Panc1 (cell line): ENCODE data around the gene ZNF554. TPM values are rescaled to one million over a fixed set of nuclear protein-coding genes. Genes with fewer than 3 reads are reported as not detected.

Experiments
- ATAC-seq: fragments of 200-7000 bp; cut with Tn5 transposase; 2 replicates; pipeline ENCODE4 v1.9.1; 2020; ENCODE audit warnings: mild to moderate bottlenecking, moderate library complexity
- BruUV-seq: library from RNA; stranded (reverse); fragments of 400-500 nt; replicated peaks from 2 replicates; lab custom pipeline; 2021; lab: Mats Ljungman, UMichigan
- CTCF ChIA-PET: fragments of 300-600 bp; sonication (Branson Sonifier 250); formaldehyde crosslinking; loops from one replicate; lab custom pipeline; 2022; ENCODE audit warnings: antibody characterized with exemption; lab: Charles Lee
- POLR2A ChIA-PET: fragments of 300-600 bp; sonication (Branson Sonifier 250); formaldehyde crosslinking; loops from one replicate; lab custom pipeline; 2022; ENCODE audit warnings: antibody characterized with exemption; lab: Charles Lee
- DNase-seq: peaks from one replicate; pipeline ENCODE4 v3.0.0-alpha.2; 2010; ENCODE audit warnings: low read depth, low spot score
- H3K27ac ChIP-seq: 2 replicates; pipeline ENCODE4 v1.5.1; 2011; ENCODE audit warnings: mild to moderate bottlenecking, low read length, inconsistent platforms
- H3K27me3 ChIP-seq: fragments of 200-500 bp; sonication (Bioruptor generic); 2 replicates; pipeline ENCODE4 v1.6.0; 2014; ENCODE audit warnings: low read length, inconsistent platforms; ENCODE audit not compliant: control insufficient read depth, insufficient read depth
- H3K36me3 ChIP-seq: fragments of 200-500 bp; sonication (Bioruptor generic); 2 replicates; pipeline ENCODE4 v1.5.1; 2014; ENCODE audit warnings: inconsistent platforms, mild to moderate bottlenecking, low read length, moderate library complexity; ENCODE audit not compliant: control insufficient read depth, insufficient read depth
- H3K4me1 ChIP-seq: 2 replicates; pipeline ENCODE4 v1.5.1; 2011; ENCODE audit warnings: inconsistent platforms, mild to moderate bottlenecking, low read length, moderate library complexity; ENCODE audit not compliant: control insufficient read depth, insufficient read depth
- H3K4me3 ChIP-seq, 2 experiments: 2 replicates each; pipeline ENCODE4 v1.5.1; 2011 to 2012; ENCODE audit warnings: low read depth in 2 of 2, low read length in 2 of 2, mild to moderate bottlenecking in 2 of 2, inconsistent platforms in 1 of 2, moderate library complexity in 1 of 2
- H3K9me3 ChIP-seq: fragments of 200-500 bp; sonication (Bioruptor generic); 2 replicates; pipeline ENCODE4 v1.5.1; 2014; ENCODE audit warnings: low read depth, mild to moderate bottlenecking, inconsistent platforms, low read length, moderate library complexity; ENCODE audit not compliant: control insufficient read depth, insufficient read depth
- POLR2AphosphoS5 ChIP-seq: IDR thresholded peaks from 2 replicates; pipeline ENCODE4 v1.6.1; 2012; ENCODE audit warnings: mild to moderate bottlenecking, low read depth, low read length, moderate library complexity
- SIN3A ChIP-seq: IDR thresholded peaks from 2 replicates; pipeline ENCODE4 v1.6.1; 2012; ENCODE audit warnings: low read depth, mild to moderate bottlenecking, low read length, moderate library complexity, borderline replicate concordance; ENCODE audit not compliant: insufficient read depth
- TCF7L2 ChIP-seq: IDR thresholded peaks from 2 replicates; pipeline ENCODE4 v1.6.1; 2011; ENCODE audit warnings: mild to moderate bottlenecking, low read depth, low read length, inconsistent platforms
- in situ Hi-C: cut with HindIII; loops from 2 replicates; pipeline ENCODE4 v1.10.0; 2016; ENCODE audit warnings: low sequenced_read_pairs, low pct_unique_long_range_greater_than_20kb
- intact Hi-C: fragments of 100-400 bp; cut with micrococcal nuclease; formaldehyde crosslinking; loops from one replicate; pipeline ENCODE4 v1.10.0; 2022; ENCODE audit not compliant: unreplicated experiment
- total RNA-seq: library from RNA; stranded (reverse); gene quantifications from one replicate; pipeline ENCODE4 v1.2.1, GENCODE V29; 2021; ENCODE audit not compliant: unreplicated experiment
- TF ChIP-seq, protein P1 (sequence below), 2 experiments: IDR thresholded peaks; 2 replicates each; pipeline ENCODE4 v1.6.1; 2011 to 2012; ENCODE audit warnings: low read depth in 2 of 2, control low read depth in 1 of 2, low read length in 1 of 2, mild to moderate bottlenecking in 1 of 2, moderate library complexity in 1 of 2; ENCODE audit not compliant: insufficient read depth in 1 of 2
- TF ChIP-seq, protein P2 (sequence below): fragments of 450-650 bp; IDR thresholded peaks from 2 replicates; pipeline ENCODE4 v1.5.1; 2017; ENCODE audit warnings: mild to moderate bottlenecking

ZNF554 gene
- total RNA-seq, 1 experiment from 2014 or later, result 1.5 TPM

DNA sequence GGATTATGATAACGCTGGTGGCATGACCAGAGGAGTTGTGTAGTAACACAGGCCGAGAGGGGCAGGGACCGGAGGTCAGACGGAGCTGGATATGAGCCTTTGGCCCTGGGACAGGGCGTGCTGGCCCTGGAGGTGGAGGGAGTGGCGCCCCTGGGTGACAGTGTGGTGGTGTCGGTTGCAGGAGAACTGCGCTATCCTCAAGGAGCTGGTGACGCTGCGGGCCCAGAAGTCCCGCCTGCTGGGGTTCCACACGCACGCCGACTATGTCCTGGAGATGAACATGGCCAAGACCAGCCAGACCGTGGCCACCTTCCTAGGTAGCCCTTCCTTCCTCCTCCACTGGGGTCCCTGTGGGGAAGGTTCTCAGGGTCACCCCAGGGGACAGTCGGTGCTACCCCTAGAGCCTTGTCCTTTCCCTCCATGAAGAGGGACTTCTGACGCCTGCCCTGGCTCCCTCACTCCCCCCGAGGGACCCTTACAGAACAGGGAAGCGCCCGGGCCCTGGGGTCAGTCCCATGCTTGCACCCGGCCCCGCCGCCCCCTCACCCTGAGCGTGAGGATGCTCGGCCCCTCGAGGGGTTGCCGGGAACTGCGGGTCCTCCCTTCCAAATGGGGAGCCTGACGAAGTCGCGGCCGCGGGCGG, 12.8 kb upstream of the ZNF554 start:
- no TSS peak for BruUV-seq
- no peak for ATAC-seq
- POLR2A ChIA-PET, result no interaction called here
- H3K36me3 ChIP-seq, result no peaks in the 10 kb centered on the region
- no peak overlapping the region for H3K4me3 ChIP-seq
- DNase-seq, result no peak
- H3K27me3 ChIP-seq, result no peaks in the 10 kb centered on the region
- no peaks in the 10 kb centered on the region for H3K4me1 ChIP-seq
- CTCF ChIA-PET, result no interaction called here
- no peaks in the 10 kb centered on the region for H3K9me3 ChIP-seq
- intact Hi-C loops, result no loop called here
- in situ Hi-C loops, result no loop called here
- TF ChIP-seq POLR2AphosphoS5, result no peak
- no peak for TF ChIP-seq SIN3A
- no peak for TF ChIP-seq TCF7L2
- TF ChIP-seq, protein P1, sequence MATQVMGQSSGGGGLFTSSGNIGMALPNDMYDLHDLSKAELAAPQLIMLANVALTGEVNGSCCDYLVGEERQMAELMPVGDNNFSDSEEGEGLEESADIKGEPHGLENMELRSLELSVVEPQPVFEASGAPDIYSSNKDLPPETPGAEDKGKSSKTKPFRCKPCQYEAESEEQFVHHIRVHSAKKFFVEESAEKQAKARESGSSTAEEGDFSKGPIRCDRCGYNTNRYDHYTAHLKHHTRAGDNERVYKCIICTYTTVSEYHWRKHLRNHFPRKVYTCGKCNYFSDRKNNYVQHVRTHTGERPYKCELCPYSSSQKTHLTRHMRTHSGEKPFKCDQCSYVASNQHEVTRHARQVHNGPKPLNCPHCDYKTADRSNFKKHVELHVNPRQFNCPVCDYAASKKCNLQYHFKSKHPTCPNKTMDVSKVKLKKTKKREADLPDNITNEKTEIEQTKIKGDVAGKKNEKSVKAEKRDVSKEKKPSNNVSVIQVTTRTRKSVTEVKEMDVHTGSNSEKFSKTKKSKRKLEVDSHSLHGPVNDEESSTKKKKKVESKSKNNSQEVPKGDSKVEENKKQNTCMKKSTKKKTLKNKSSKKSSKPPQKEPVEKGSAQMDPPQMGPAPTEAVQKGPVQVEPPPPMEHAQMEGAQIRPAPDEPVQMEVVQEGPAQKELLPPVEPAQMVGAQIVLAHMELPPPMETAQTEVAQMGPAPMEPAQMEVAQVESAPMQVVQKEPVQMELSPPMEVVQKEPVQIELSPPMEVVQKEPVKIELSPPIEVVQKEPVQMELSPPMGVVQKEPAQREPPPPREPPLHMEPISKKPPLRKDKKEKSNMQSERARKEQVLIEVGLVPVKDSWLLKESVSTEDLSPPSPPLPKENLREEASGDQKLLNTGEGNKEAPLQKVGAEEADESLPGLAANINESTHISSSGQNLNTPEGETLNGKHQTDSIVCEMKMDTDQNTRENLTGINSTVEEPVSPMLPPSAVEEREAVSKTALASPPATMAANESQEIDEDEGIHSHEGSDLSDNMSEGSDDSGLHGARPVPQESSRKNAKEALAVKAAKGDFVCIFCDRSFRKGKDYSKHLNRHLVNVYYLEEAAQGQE (IDR thresholded peaks at IDR 0.05; ENCODE audit: insufficient read depth in 1 of 2, low read depth in 2 of 2, low read length in 1 of 2), result no peak
- TF ChIP-seq, protein P2, sequence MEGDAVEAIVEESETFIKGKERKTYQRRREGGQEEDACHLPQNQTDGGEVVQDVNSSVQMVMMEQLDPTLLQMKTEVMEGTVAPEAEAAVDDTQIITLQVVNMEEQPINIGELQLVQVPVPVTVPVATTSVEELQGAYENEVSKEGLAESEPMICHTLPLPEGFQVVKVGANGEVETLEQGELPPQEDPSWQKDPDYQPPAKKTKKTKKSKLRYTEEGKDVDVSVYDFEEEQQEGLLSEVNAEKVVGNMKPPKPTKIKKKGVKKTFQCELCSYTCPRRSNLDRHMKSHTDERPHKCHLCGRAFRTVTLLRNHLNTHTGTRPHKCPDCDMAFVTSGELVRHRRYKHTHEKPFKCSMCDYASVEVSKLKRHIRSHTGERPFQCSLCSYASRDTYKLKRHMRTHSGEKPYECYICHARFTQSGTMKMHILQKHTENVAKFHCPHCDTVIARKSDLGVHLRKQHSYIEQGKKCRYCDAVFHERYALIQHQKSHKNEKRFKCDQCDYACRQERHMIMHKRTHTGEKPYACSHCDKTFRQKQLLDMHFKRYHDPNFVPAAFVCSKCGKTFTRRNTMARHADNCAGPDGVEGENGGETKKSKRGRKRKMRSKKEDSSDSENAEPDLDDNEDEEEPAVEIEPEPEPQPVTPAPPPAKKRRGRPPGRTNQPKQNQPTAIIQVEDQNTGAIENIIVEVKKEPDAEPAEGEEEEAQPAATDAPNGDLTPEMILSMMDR, result no peak
- H3K27ac ChIP-seq, result no peak overlapping the region

DNA sequence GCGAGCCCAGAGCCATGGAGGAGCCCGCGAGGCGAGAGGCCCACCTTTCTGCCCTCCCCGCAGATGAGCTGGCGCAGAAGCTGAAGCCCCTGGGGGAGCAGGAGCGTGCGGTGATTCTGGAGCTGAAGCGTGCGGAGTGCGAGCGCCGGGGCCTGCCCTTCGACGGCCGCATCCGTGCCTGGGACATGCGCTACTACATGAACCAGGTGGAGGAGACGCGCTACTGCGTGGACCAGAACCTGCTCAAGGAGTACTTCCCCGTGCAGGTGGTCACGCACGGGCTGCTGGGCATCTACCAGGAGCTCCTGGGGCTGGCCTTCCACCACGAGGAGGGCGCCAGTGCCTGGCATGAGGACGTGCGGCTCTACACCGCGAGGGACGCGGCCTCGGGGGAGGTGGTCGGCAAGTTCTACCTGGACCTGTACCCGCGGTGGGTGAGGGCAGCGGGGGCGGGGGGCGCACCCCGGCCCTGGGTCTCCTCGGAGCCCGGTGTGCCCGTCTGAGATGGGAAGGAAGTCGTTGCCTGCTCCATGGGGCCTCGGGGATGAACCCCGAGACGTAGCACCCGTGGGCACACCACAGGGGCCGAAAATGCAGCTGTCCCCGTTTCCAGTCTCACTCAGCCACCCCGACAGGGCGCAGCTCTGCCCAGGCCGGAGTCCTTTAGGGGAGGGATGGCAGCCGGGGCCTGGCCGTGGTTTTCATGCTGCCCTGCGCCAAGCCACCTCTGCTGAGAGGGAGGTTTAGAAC, 12.1 kb upstream of the ZNF554 start:
- Histone ChIP-seq H3K36me3 (no peaks in the 10 kb centered on the region), H3K27me3 (no peaks in the 10 kb centered on the region), H3K4me1 (no peaks in the 10 kb centered on the region), H3K4me3 (no peak overlapping the region), H3K27ac (no peak overlapping the region), H3K9me3 (no peaks in the 10 kb centered on the region)
- TF ChIP-seq, protein P2, result no peak
- no peak for TF ChIP-seq POLR2AphosphoS5
- no peak for TF ChIP-seq TCF7L2
- TF ChIP-seq, protein P1 (IDR thresholded peaks at IDR 0.05; ENCODE audit: insufficient read depth in 1 of 2, low read depth in 2 of 2, low read length in 1 of 2), result no peak
- no peak for TF ChIP-seq SIN3A
- ATAC-seq, result no peak
- no TSS peak for BruUV-seq
- CTCF ChIA-PET, result no interaction called here
- intact Hi-C loops (no loop called here), in situ Hi-C loops (no loop called here)
- POLR2A ChIA-PET, result no interaction called here
- DNase-seq, result no peak
